K562 (cell line): ENCODE measurements around the gene PTPN1. TPM values are rescaled to one million over a fixed set of nuclear protein-coding genes. Genes with fewer than 3 reads are reported as not detected.

ENCODE experiments used
- ATAC-seq: fragments of 200-7000 bp; cut with Tn5 transposase; 3 replicates; pipeline ENCODE4 v1.9.1; 2020; ENCODE audit warnings: moderate library complexity
- BruUV-seq: library from RNA; stranded (reverse); fragments of 400-500 nt; replicated peaks from 2 replicates; lab custom pipeline; 2021; lab: Mats Ljungman, UMichigan
- CTCF ChIA-PET: fragments of 300-600 bp; formaldehyde crosslinking; extraction: SDS; loops from one replicate; lab custom pipeline; 2021; ENCODE audit warnings: low intra/inter-chr PET ratio; lab: Yijun Ruan, JAX
- POLR2A ChIA-PET: fragments of 300-600, 350-650 bp; sonication (Branson Sonifier 250); formaldehyde crosslinking; extraction: SDS; loops from one replicate; lab custom pipeline; 2021; ENCODE audit warnings: antibody characterized with exemption, inconsistent platforms; lab: Yijun Ruan, JAX
- DNase-seq, 4 experiments: peaks; one replicate each; pipeline versions ENCODE4 v3.0.0 to v3.0.0-alpha.2; 2011 to 2018; ENCODE audit warnings: low spot score in 3 of 4, mixed read lengths in 3 of 4; ENCODE audit errors: extremely low read depth in 1 of 4
- FAIRE-seq: peaks from 2 replicates; lab custom pipeline; 2011; peaks lifted over from hg19 to GRCh38; lab: Jason Lieb, UNC
- H2AFZ ChIP-seq: 2 replicates; pipeline ENCODE4 v1.6.0; 2011; ENCODE audit warnings: low read depth, low read length, control low read depth, inconsistent platforms
- H3K27ac ChIP-seq: fragments of 200-600 bp; 3 replicates; pipeline ENCODE4 v1.8.0; 2011; ENCODE audit warnings: low read depth, mild to moderate bottlenecking, control low read depth, inconsistent platforms, low read length, moderate library complexity, mixed read lengths; ENCODE audit errors: extremely low read depth
- H3K27me3 ChIP-seq, 2 experiments: fragments of 300-600 bp in 1 of 2; 2 replicates in 1 of 2; 3 replicates in 1 of 2; pipeline versions ENCODE4 v1.6.0 to v1.8.0; 2011; ENCODE audit warnings: inconsistent platforms in 2 of 2, low read length in 2 of 2, mild to moderate bottlenecking in 1 of 2, mixed read lengths in 1 of 2, moderate library complexity in 1 of 2; ENCODE audit not compliant: control insufficient read depth in 2 of 2, insufficient read depth in 2 of 2
- H3K36me3 ChIP-seq: fragments of 300-600 bp; 3 replicates; pipeline ENCODE4 v1.8.0; 2011; ENCODE audit warnings: mild to moderate bottlenecking, low read length, inconsistent platforms; ENCODE audit not compliant: control insufficient read depth, insufficient read depth
- H3K4me1 ChIP-seq, 2 experiments: fragments of 200-600 bp in 1 of 2; replicated peaks in 1 of 2; 2 replicates in 1 of 2; 3 replicates in 1 of 2; pipeline versions ENCODE4 v1.5.1 to v1.8.0; 2011; ENCODE audit warnings: inconsistent platforms in 2 of 2, low read length in 2 of 2, mild to moderate bottlenecking in 1 of 2, mixed read lengths in 1 of 2, moderate library complexity in 1 of 2; ENCODE audit not compliant: control insufficient read depth in 2 of 2, insufficient read depth in 2 of 2
- H3K4me2 ChIP-seq: 2 replicates; pipeline ENCODE4 v1.6.1; 2011; ENCODE audit warnings: low read length, control low read depth, inconsistent platforms, mixed read lengths; ENCODE audit not compliant: insufficient read depth
- H3K4me3 ChIP-seq: fragments of 200-600 bp; sonication (generic), shearing (Covaris generic); 2 replicates; pipeline ENCODE4 v1.5.1; 2016; ENCODE audit warnings: control low read depth, inconsistent platforms
- H3K79me2 ChIP-seq: fragments of 200-600 bp; 3 replicates; pipeline ENCODE4 v1.8.0; 2011; ENCODE audit warnings: low read length, inconsistent platforms; ENCODE audit not compliant: control insufficient read depth, insufficient read depth
- H3K9ac ChIP-seq, 2 experiments: 2 replicates each; pipeline versions ENCODE4 v1.6.0 to v1.6.1; 2011; ENCODE audit warnings: low read depth in 2 of 2, low read length in 2 of 2, control low read depth in 1 of 2, inconsistent platforms in 1 of 2, mild to moderate bottlenecking in 1 of 2, mixed read lengths in 1 of 2; ENCODE audit not compliant: insufficient read depth in 1 of 2
- H3K9me1 ChIP-seq: one replicate; pipeline ENCODE4 v1.6.0; 2011; ENCODE audit warnings: inconsistent platforms, mild to moderate bottlenecking, low read length, moderate library complexity; ENCODE audit not compliant: control insufficient read depth, insufficient read depth
- H3K9me3 ChIP-seq: replicated peaks from 2 replicates; pipeline ENCODE4 v1.5.1; 2011; ENCODE audit warnings: low read depth, low read length, inconsistent platforms; ENCODE audit not compliant: control insufficient read depth, insufficient read depth
- H4K20me1 ChIP-seq: replicated peaks from 2 replicates; pipeline ENCODE4 v1.6.1; 2011; ENCODE audit warnings: low read length, inconsistent platforms, mixed read lengths; ENCODE audit not compliant: control insufficient read depth, insufficient read depth
- BRF1 ChIP-seq: IDR thresholded peaks from 3 replicates; pipeline ENCODE4 v1.6.1; 2011; ENCODE audit warnings: borderline replicate concordance, mild to moderate bottlenecking; ENCODE audit not compliant: insufficient read length; ENCODE audit errors: extremely low read depth
- CEBPB ChIP-seq: fragments of 450-650 bp; IDR thresholded peaks from 2 replicates; pipeline ENCODE4 v1.6.1; 2016; ENCODE audit warnings: missing genetic modification characterization, missing compliant biosample characterization
- DNMT1 ChIP-seq: fragments of 450-650 bp; IDR thresholded peaks from 2 replicates; pipeline ENCODE4 v1.6.1; 2016; ENCODE audit warnings: antibody characterized with exemption, mild to moderate bottlenecking
- ERF ChIP-seq: fragments of 450-650 bp; formaldehyde crosslinking; IDR thresholded peaks from 2 replicates; pipeline ENCODE4 v1.4.0; 2020; ENCODE audit warnings: mild to moderate bottlenecking, mixed read lengths
- GTF2E2 ChIP-seq: fragments of 200-800 bp; sonication (Bioruptor generic); IDR thresholded peaks from 2 replicates; pipeline ENCODE4 v1.6.1; 2016; ENCODE audit warnings: missing genetic modification characterization, missing compliant biosample characterization
- HNRNPLL ChIP-seq: fragments of 200-400 bp; formaldehyde crosslinking; IDR thresholded peaks from 2 replicates; pipeline ENCODE4 v1.6.1; 2017; ENCODE audit warnings: low read length, low read depth, mild to moderate bottlenecking; ENCODE audit not compliant: poor library complexity, severe bottlenecking
- RFX1 ChIP-seq: fragments of 450-650 bp; IDR thresholded peaks from 2 replicates; pipeline ENCODE4 v1.6.1; 2016; ENCODE audit warnings: mild to moderate bottlenecking, moderate library complexity
- SPI1 ChIP-seq: IDR thresholded peaks from 2 replicates; pipeline ENCODE4 v1.6.1; 2011; ENCODE audit warnings: low read depth, low read length, control low read depth, borderline replicate concordance
- TARDBP ChIP-seq: fragments of 450-650 bp; IDR thresholded peaks from 2 replicates; pipeline ENCODE4 v1.6.1; 2016
- ZBTB1 ChIP-seq: sonication (generic); formaldehyde crosslinking; IDR thresholded peaks from 2 replicates; pipeline ENCODE4 v1.8.1; 2023; ENCODE audit warnings: missing genetic modification reagents, low read depth, mild to moderate bottlenecking, borderline replicate concordance
- ZC3H4 ChIP-seq: sonication (generic); formaldehyde crosslinking; IDR thresholded peaks from 2 replicates; pipeline ENCODE4 v1.9.0; 2021; ENCODE audit warnings: missing genetic modification reagents, borderline replicate concordance
- ZNF384 ChIP-seq: IDR thresholded peaks from 2 replicates; pipeline ENCODE4 v1.6.1; 2012; ENCODE audit warnings: low read depth, low read length, improper control_type of control experiment
- WGBS: fragments of 100-300 bp; shearing (Covaris generic); methylation state at CpG from one replicate; pipeline ENCODE4 v1.1.6; 2016; ENCODE audit warnings: low coverage, mixed read lengths; ENCODE audit not compliant: insufficient coverage; ENCODE audit errors: missing lambda C conversion rate; 5-methylcytosine and 5-hydroxymethylcytosine counted together
- in situ Hi-C: fragments of 300-500 bp; cut with MboI; formaldehyde crosslinking; loops from 4 replicates; pipeline ENCODE4 v1.15.0; 2018; ENCODE audit warnings: inconsistent platforms, mixed read lengths
- intact Hi-C: fragments of 100-400 bp; cut with micrococcal nuclease; formaldehyde crosslinking; loops from 2 replicates; pipeline ENCODE4 v1.14.2; 2022
- polyA plus RNA-seq, 8 experiments: library from polyadenylated mRNA; depleted of rRNA in 4 of 8; stranded (reverse) in 5 of 8; unstranded in 3 of 8; fragments of >200 nt; fragmentation: Nextera tagmentation in 2 of 8; fragmentation: Illumina TruSeq in 1 of 8; extraction: Ambion mirVana in 2 of 8; extraction: Trizol in 1 of 8; gene quantifications; 2 replicates each; pipeline versions ENCODE4 v1.2.1 to v1.2.3, GENCODE V29; 2011 to 2014; ENCODE audit warnings: inconsistent platforms in 1 of 8, missing spikeins in 1 of 8
- total RNA-seq, 7 experiments: library from RNA; depleted of rRNA in 6 of 7; stranded (reverse); fragments of >200 nt in 6 of 7; fragmentation: Illumina TruSeq in 2 of 7; extraction: Trizol in 2 of 7; gene quantifications; 2 replicates each; pipeline versions ENCODE4 v1.2.1 to v1.2.3, GENCODE V29; 2011 to 2021; ENCODE audit warnings: low replicate concordance in 1 of 7
- TF ChIP-seq, protein P1 (sequence below): sonication (generic); formaldehyde crosslinking; IDR thresholded peaks from 2 replicates; pipeline ENCODE4 v1.8.1; 2022; ENCODE audit warnings: missing genetic modification reagents
- TF ChIP-seq, protein P2 (sequence below): fragments of 150-350 bp; IDR thresholded peaks from 2 replicates; pipeline ENCODE4 v1.6.1; 2014; ENCODE audit warnings: low read depth, mild to moderate bottlenecking, low read length, borderline replicate concordance
- TF ChIP-seq, protein P3 (sequence below): fragments of 450-650 bp; IDR thresholded peaks from 2 replicates; pipeline ENCODE4 v1.7.0; 2016; ENCODE audit warnings: borderline replicate concordance

PTPN1 gene
- total and polyA plus RNA-seq, 9 of the 15 experiments (the other 6 are each of a cell fraction or from before 2014, with no cell fraction given) = 11.0 to 85.3 (median 54.0) TPM

- TF ChIP-seq BRF1 = no peak
- TF ChIP-seq TARDBP = no peak
- no peak for TF ChIP-seq DNMT1
- no peak for TF ChIP-seq ZC3H4
- TF ChIP-seq ERF = no peak
- TF ChIP-seq, protein P1, sequence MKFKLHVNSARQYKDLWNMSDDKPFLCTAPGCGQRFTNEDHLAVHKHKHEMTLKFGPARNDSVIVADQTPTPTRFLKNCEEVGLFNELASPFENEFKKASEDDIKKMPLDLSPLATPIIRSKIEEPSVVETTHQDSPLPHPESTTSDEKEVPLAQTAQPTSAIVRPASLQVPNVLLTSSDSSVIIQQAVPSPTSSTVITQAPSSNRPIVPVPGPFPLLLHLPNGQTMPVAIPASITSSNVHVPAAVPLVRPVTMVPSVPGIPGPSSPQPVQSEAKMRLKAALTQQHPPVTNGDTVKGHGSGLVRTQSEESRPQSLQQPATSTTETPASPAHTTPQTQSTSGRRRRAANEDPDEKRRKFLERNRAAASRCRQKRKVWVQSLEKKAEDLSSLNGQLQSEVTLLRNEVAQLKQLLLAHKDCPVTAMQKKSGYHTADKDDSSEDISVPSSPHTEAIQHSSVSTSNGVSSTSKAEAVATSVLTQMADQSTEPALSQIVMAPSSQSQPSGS (CRISPR knock-in tag) = no peak
- TF ChIP-seq, protein P2, sequence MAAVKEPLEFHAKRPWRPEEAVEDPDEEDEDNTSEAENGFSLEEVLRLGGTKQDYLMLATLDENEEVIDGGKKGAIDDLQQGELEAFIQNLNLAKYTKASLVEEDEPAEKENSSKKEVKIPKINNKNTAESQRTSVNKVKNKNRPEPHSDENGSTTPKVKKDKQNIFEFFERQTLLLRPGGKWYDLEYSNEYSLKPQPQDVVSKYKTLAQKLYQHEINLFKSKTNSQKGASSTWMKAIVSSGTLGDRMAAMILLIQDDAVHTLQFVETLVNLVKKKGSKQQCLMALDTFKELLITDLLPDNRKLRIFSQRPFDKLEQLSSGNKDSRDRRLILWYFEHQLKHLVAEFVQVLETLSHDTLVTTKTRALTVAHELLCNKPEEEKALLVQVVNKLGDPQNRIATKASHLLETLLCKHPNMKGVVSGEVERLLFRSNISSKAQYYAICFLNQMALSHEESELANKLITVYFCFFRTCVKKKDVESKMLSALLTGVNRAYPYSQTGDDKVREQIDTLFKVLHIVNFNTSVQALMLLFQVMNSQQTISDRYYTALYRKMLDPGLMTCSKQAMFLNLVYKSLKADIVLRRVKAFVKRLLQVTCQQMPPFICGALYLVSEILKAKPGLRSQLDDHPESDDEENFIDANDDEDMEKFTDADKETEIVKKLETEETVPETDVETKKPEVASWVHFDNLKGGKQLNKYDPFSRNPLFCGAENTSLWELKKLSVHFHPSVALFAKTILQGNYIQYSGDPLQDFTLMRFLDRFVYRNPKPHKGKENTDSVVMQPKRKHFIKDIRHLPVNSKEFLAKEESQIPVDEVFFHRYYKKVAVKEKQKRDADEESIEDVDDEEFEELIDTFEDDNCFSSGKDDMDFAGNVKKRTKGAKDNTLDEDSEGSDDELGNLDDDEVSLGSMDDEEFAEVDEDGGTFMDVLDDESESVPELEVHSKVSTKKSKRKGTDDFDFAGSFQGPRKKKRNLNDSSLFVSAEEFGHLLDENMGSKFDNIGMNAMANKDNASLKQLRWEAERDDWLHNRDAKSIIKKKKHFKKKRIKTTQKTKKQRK = no peak
- TF ChIP-seq HNRNPLL = no peak
- TF ChIP-seq SPI1 = no peak
- TF ChIP-seq CEBPB (tag) = no peak
- no peak for TF ChIP-seq RFX1
- no peak for TF ChIP-seq ZBTB1 (CRISPR knock-in tag)
- TF ChIP-seq GTF2E2 = no peak
- TF ChIP-seq, protein P3, sequence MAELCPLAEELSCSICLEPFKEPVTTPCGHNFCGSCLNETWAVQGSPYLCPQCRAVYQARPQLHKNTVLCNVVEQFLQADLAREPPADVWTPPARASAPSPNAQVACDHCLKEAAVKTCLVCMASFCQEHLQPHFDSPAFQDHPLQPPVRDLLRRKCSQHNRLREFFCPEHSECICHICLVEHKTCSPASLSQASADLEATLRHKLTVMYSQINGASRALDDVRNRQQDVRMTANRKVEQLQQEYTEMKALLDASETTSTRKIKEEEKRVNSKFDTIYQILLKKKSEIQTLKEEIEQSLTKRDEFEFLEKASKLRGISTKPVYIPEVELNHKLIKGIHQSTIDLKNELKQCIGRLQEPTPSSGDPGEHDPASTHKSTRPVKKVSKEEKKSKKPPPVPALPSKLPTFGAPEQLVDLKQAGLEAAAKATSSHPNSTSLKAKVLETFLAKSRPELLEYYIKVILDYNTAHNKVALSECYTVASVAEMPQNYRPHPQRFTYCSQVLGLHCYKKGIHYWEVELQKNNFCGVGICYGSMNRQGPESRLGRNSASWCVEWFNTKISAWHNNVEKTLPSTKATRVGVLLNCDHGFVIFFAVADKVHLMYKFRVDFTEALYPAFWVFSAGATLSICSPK = no peak
- no peak for TF ChIP-seq ZNF384
- H3K27me3 ChIP-seq = no peaks in the 10 kb centered on the region
- ATAC-seq = no peak
- no peak overlapping the region for H3K4me2 ChIP-seq
- H3K4me3 ChIP-seq = no peak overlapping the region
- in situ Hi-C loops = no loop called here
- no peak overlapping the region for H3K27ac ChIP-seq
- no peaks in the 10 kb centered on the region; a peak in 3 of 5 replicates for H3K4me1 ChIP-seq
- peaks cover 91% of the 10 kb centered on the region for H3K79me2 ChIP-seq
- POLR2A ChIA-PET = interaction anchor here (0.7 to 1.5 kb wide), 4 partner anchors 8 to 16 kb away, joined by 4 to 5 read pairs (median 4); no protein-coding TSS in a partner anchor
- no peaks in the 10 kb centered on the region for H3K9me3 ChIP-seq
- intact Hi-C loops = no loop called here
- H3K9me1 ChIP-seq = no peaks in the 10 kb centered on the region
- BruUV-seq = no TSS peak
- no peak for DNase-seq
- FAIRE-seq = no peak
- CTCF ChIA-PET = no interaction called here
- 95% methylated on average over 2 of the region's 2 CpGs for WGBS
- H3K36me3 ChIP-seq = peaks cover 51% of the 10 kb centered on the region; the same call in 1 of the 3 replicates
- H4K20me1 ChIP-seq = 0 out of 2 replicates have a peak, but pooled peaks cover 4% of the 10 kb centered on the region
- no peak overlapping the region for H2AFZ ChIP-seq
- no peak overlapping the region for H3K9ac ChIP-seq
Observed at GRCh38 chr20:50550531-50550930, 40.3 kb downstream of the PTPN1 start.
